H1 (cell line): ENCODE measurements around the gene COPS7A. TPM values are rescaled to one million over a fixed set of nuclear protein-coding genes. Genes with fewer than 3 reads are reported as not detected.

Experiments used
- CBX8 ChIP-seq: fragments of 300-800, 300-1000 bp; sonication (generic); IDR thresholded peaks from 2 replicates; pipeline ENCODE4 v1.7.1; 2016; ENCODE audit warnings: low read depth, low read length, borderline replicate concordance
- SIRT6 ChIP-seq: IDR thresholded peaks from one replicate; pipeline ENCODE4 v1.7.1; 2012; ENCODE audit warnings: low read length, inconsistent platforms
- SP2 ChIP-seq: IDR thresholded peaks from 2 replicates; pipeline ENCODE4 v1.6.1; 2012; ENCODE audit warnings: mild to moderate bottlenecking, low read length, inconsistent platforms
- SRF ChIP-seq: IDR thresholded peaks from 2 replicates; pipeline ENCODE4 v1.6.1; 2011; ENCODE audit warnings: mild to moderate bottlenecking, low read depth, low read length, moderate library complexity
- TAF7 ChIP-seq: optimal IDR thresholded peaks from 2 replicates; pipeline ENCODE3; 2011; ENCODE audit warnings: low read depth, mild to moderate bottlenecking, inconsistent platforms, low read length, moderate library complexity, borderline replicate concordance
- polyA plus RNA-seq, 7 experiments: library from polyadenylated mRNA; depleted of rRNA in 3 of 7; stranded (reverse) in 5 of 7; unstranded in 2 of 7; fragments of >200 nt in 5 of 7; fragments of 200-250 nt in 2 of 7; gene quantifications; 1 replicate in 5 of 7; 2 replicates in 1 of 7; 4 replicates in 1 of 7; pipeline versions ENCODE4 v1.2.1 to v1.2.3, GENCODE V29; 2011 to 2013; ENCODE audit warnings: missing spikeins in 2 of 7, mixed read lengths in 2 of 7
- total RNA-seq: library from RNA; stranded (reverse); fragmentation: NEBNext Ultra II Directional; extraction: Animal tissue kit (Norgen Biotek cat#: 25700); gene quantifications from 2 replicates; pipeline ENCODE4 v1.2.1, GENCODE V29; 2021

The COPS7A gene
- total and polyA plus RNA-seq, 2 of the 8 experiments (the other 6 are each of a cell fraction or from before 2014, with no cell fraction given): 44.5 to 95.9 TPM

DNA sequence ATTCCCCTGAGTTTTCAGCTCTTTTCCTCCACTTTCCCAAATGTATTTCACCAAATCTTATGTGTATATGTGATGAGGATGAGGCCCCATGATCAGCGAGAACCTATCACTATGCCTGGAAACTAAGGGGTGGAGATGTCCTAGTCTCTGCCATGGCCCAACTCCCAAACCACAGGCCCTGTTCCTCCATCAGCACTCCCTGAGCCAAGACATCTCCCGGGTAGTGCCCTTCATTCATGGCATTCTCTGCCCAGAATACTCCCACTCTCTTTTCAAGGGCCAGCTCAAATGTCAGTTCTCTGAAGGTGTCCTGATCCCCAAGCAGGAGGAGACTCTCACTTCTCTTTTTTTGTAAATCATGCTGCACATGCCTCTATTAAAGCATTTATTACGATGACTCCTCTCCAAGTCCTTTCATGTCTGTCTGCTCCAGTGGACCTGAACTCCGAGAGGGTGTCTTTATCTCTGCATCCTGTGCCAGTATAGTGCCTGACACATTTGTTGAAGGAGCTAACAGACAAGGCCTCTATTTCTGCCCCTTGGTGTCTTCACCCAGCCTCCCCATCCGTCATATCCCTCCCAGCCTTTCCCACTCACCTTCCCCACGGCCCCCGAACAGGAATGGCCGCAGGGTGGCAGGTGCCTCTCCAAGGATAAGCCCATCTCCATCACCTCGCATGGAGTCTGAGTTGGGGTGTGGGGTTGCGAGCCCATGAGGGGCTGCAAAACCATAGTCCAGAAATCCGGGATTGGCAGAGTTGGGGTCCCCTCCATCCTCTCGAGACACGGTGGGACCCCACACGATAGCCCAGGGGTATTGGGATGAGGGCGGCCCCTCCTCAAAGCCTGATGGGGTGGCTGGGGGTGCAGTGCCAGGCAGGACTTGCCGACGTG lies 26.9 kb upstream of the COPS7A start (continued):
- TF ChIP-seq CBX8 (no peak), TAF7 (no peak), SIRT6 (no peak), SRF (no peak), SP2 (no peak)
